Measurements from ENCODE around the gene SARDH. TPM values are rescaled to one million over a fixed set of nuclear protein-coding genes. Genes with fewer than 3 reads are reported as not detected.

Gene SARDH
- total RNA-seq, 2 experiments from 2014 or later: 17.7 to 18.5 TPM

DNA sequence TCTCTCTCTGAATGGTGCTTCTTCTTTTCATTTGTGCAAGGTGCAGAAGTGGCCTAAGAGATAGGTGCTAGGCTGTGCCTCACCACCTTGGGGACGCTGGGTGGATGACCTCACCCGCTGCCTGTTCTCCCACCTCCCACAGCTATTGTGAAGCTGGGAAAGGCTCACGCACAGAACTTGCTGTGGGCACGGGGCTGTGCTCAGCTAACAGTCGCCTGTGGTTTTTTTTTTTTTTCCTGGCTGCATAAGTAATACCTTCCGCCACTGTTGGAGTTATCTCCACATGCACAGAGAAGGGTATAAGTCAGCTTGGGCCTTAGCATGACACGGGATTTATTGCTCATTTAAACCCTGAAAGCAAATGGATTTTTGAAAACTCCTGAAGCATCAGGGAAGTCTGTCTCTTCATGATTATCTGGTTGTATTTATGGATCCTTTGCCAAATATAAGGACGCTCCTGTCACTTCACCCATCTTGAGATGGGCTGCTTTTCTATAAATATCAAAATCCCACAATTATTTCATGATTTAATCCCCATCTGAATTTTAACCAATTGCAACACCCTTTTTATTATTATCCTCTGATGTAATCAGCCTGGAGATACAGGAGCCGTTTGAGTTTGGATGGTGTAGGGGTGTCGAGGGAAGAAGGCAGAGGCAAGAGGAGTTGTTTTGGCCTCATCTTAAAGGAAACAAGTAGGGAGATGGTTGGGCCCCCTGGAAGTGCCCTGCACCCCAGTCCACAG, 93.0 kb downstream of the SARDH start:
- CTCF ChIA-PET: interaction anchor here (0.6 kb wide), 1 partner anchor 634 kb away, joined by 3 read pairs; no protein-coding TSS in a partner anchor
- TF ChIP-seq, protein P1, sequence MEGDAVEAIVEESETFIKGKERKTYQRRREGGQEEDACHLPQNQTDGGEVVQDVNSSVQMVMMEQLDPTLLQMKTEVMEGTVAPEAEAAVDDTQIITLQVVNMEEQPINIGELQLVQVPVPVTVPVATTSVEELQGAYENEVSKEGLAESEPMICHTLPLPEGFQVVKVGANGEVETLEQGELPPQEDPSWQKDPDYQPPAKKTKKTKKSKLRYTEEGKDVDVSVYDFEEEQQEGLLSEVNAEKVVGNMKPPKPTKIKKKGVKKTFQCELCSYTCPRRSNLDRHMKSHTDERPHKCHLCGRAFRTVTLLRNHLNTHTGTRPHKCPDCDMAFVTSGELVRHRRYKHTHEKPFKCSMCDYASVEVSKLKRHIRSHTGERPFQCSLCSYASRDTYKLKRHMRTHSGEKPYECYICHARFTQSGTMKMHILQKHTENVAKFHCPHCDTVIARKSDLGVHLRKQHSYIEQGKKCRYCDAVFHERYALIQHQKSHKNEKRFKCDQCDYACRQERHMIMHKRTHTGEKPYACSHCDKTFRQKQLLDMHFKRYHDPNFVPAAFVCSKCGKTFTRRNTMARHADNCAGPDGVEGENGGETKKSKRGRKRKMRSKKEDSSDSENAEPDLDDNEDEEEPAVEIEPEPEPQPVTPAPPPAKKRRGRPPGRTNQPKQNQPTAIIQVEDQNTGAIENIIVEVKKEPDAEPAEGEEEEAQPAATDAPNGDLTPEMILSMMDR (IDR thresholded peaks at IDR 0.05): no peak
- Mint-ChIP-seq H3K36me3 (ENCODE audit: low read depth) (no peaks in the 10 kb centered on the region), H3K27me3 (peaks cover 6% of the 10 kb centered on the region), H3K9me3 (no peaks in the 10 kb centered on the region), H3K27ac (no peak overlapping the region), H3K4me3 (no peak overlapping the region), H3K4me1 (ENCODE audit: low read depth) (peaks cover 6% of the 10 kb centered on the region)
- Histone ChIP-seq H3K4me1 (ENCODE audit: insufficient read depth, low read length) (no peaks in the 10 kb centered on the region), H3K36me3 (ENCODE audit: insufficient read depth, low read length) (no peaks in the 10 kb centered on the region), H3K27ac (ENCODE audit: low read depth in 1 of 2, low read length in 2 of 2) (no peak overlapping the region), H3K4me3 (ENCODE audit: low read length) (no peak overlapping the region), H3K27me3 (ENCODE audit: control insufficient read depth in 1 of 2, insufficient read depth in 2 of 2, low read length in 2 of 2) (peaks cover 0 to 2% of the 10 kb centered on the region in 2 experiments), H3K9me3 (ENCODE audit: control insufficient read depth in 1 of 2, insufficient read depth in 1 of 2, low read length in 2 of 2) (peaks cover 0 to 6% of the 10 kb centered on the region in 2 experiments)
- no peak for DNase-seq
- no peak for ATAC-seq (ENCODE audit: poor library complexity)
- POLR2A ChIA-PET: no interaction called here
- intact Hi-C loops (cut with DNase I, micrococcal nuclease): no loop called here

DNA sequence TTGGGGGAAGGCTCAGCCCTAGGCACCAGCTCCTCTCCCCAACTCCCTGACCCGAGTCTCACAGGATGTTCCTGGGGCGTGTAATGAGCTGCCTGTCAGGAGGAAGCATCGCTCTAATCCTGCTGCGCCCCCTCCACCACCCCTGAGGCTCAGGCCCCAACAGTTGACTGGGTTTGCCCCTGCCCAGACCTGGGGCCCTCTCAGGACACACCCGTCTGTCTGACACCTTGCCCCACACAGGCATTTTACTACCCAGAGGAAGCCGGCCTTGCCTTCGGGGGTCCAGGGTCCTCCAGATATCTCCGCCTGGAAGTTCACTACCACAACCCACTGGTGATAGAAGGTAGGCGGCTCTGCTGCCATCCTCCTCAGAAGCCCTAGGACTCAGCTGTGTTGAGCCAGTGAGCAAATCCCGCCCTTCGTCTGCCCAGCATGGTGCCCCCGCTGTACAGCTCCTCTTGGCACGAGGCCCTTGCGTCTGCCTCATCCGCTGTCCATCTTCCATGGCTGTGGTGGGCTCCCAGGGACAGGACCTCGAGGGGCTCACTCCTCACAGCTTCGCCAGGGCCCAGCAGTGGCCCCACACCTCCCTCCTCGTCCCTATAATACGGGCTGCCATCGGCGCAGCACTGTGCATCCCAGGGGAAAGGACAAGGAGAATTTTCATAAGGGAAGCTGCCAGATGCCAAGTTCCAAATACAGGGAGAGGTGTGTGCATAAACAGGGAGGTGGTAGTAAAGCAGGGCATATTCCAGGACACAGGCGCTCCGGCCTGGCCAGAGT, 94.0 kb downstream of the SARDH start:
- Mint-ChIP-seq H3K27me3 (no peaks in the 10 kb centered on the region), H3K36me3 (ENCODE audit: low read depth) (no peaks in the 10 kb centered on the region), H3K9me3 (no peaks in the 10 kb centered on the region), H3K4me3 (no peak overlapping the region), H3K4me1 (ENCODE audit: low read depth) (peaks cover 6% of the 10 kb centered on the region), H3K27ac (no peak overlapping the region)
- H3K4me1 ChIP-seq (ENCODE audit: insufficient read depth, low read length): no peaks in the 10 kb centered on the region
- POLR2A ChIA-PET: no interaction called here
- ATAC-seq (ENCODE audit: poor library complexity): no peak
- CTCF ChIA-PET: no interaction called here
- no peak overlapping the region for H3K4me3 ChIP-seq (ENCODE audit: low read length)
- peaks cover 0 to 6% of the 10 kb centered on the region in 2 experiments for H3K9me3 ChIP-seq (ENCODE audit: control insufficient read depth in 1 of 2, insufficient read depth in 1 of 2, low read length in 2 of 2)
- DNase-seq: no peak
- intact Hi-C loops (cut with DNase I, micrococcal nuclease): no loop called here
- no peak overlapping the region for H3K27ac ChIP-seq (ENCODE audit: low read depth in 1 of 2, low read length in 2 of 2)
- TF ChIP-seq, protein P1 (IDR thresholded peaks at IDR 0.05): no peak
- peaks cover 0 to 2% of the 10 kb centered on the region in 2 experiments for H3K27me3 ChIP-seq (ENCODE audit: control insufficient read depth in 1 of 2, insufficient read depth in 2 of 2, low read length in 2 of 2)
- no peaks in the 10 kb centered on the region for H3K36me3 ChIP-seq (ENCODE audit: insufficient read depth, low read length)

DNA sequence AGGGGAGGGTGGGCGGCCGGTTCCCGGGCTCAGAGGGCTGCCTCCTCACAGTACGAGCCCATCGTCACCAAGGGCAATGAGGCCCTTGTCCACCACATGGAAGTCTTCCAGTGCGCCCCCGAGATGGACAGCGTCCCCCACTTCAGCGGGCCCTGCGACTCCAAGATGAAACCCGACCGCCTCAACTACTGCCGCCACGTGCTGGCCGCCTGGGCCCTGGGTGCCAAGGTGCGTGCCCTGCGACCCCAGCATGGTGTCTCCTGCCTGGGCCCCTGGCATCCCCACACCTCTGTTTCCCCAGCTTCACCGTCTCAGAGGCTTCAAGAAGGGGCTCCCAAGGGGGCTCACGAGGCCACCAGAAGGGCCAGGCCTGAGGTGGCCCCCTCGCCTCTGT, 94.8 kb downstream of the SARDH start:
- intact Hi-C loops (cut with DNase I, micrococcal nuclease): no loop called here
- POLR2A ChIA-PET: no interaction called here
- DNase-seq (no peak), ATAC-seq (ENCODE audit: poor library complexity) (no peak)
- no peaks in the 10 kb centered on the region for H3K36me3 ChIP-seq (ENCODE audit: insufficient read depth, low read length)
- H3K27me3 ChIP-seq (ENCODE audit: control insufficient read depth in 1 of 2, insufficient read depth in 2 of 2, low read length in 2 of 2): peaks cover 0 to 2% of the 10 kb centered on the region in 2 experiments
- no peak overlapping the region for H3K27ac Mint-ChIP-seq
- no peaks in the 10 kb centered on the region for H3K4me1 ChIP-seq (ENCODE audit: insufficient read depth, low read length)
- H3K4me3 ChIP-seq (ENCODE audit: low read length): no peak overlapping the region
- no peak overlapping the region for H3K4me3 Mint-ChIP-seq
- CTCF ChIA-PET: no interaction called here
- no peaks in the 10 kb centered on the region for H3K36me3 Mint-ChIP-seq (ENCODE audit: low read depth)
- no peaks in the 10 kb centered on the region for H3K9me3 Mint-ChIP-seq
- no peak overlapping the region for H3K27ac ChIP-seq (ENCODE audit: low read depth in 1 of 2, low read length in 2 of 2)
- TF ChIP-seq, protein P1 (IDR thresholded peaks at IDR 0.05): no peak
- peaks cover 6% of the 10 kb centered on the region for H3K4me1 Mint-ChIP-seq (ENCODE audit: low read depth)
- H3K9me3 ChIP-seq (ENCODE audit: control insufficient read depth in 1 of 2, insufficient read depth in 1 of 2, low read length in 2 of 2): peaks cover 0 to 4% of the 10 kb centered on the region in 2 experiments
- H3K27me3 Mint-ChIP-seq: no peaks in the 10 kb centered on the region

Data from CD4-positive, alpha-beta T cell (primary cell).